HepG2 (cell line): ENCODE data around the gene EMC1. TPM values are rescaled to one million over a fixed set of nuclear protein-coding genes. Genes with fewer than 3 reads are reported as not detected.

ENCODE experiments used
- ATAC-seq: fragments of 200-7000 bp; cut with Tn5 transposase; 3 replicates; pipeline ENCODE4 v1.9.1; 2020; ENCODE audit warnings: mild to moderate bottlenecking, moderate library complexity
- BruUV-seq: library from RNA; stranded (reverse); fragments of 400-500 nt; replicated peaks from 2 replicates; lab custom pipeline; 2021; lab: Mats Ljungman, UMichigan
- CTCF ChIA-PET: fragments of 300-600 bp; formaldehyde crosslinking; extraction: SDS; loops from one replicate; lab custom pipeline; 2021; ENCODE audit warnings: low total read pairs, inconsistent platforms, low intra/inter-chr PET ratio; lab: Yijun Ruan, JAX
- POLR2A ChIA-PET: fragments of 350-600 bp; sonication (Branson Sonifier 250); formaldehyde crosslinking; loops from one replicate; lab custom pipeline; 2020; ENCODE audit warnings: antibody characterized with exemption, inconsistent platforms; lab: Yijun Ruan, JAX
- DNase-seq: peaks from one replicate; pipeline ENCODE4 v3.0.0-alpha.2; 2015; ENCODE audit warnings: low spot score
- FAIRE-seq: peaks from 3 replicates; lab custom pipeline; 2011; peaks lifted over from hg19 to GRCh38; lab: Jason Lieb, UNC
- H2AFZ ChIP-seq: one replicate; pipeline ENCODE4 v1.6.1; 2011; ENCODE audit warnings: low read length, inconsistent platforms
- H3K27ac ChIP-seq: fragments of 300-600 bp; 3 replicates; pipeline ENCODE4 v1.8.0; 2011; ENCODE audit warnings: mixed run types, mild to moderate bottlenecking, mixed read lengths, low read length, inconsistent platforms; ENCODE audit not compliant: insufficient read depth; ENCODE audit errors: extremely low read length
- H3K27me3 ChIP-seq, 2 experiments: fragments of 200-600 bp in 1 of 2; 2 replicates in 1 of 2; 3 replicates in 1 of 2; pipeline versions ENCODE4 v1.6.0 to v1.8.0; 2011; ENCODE audit warnings: low read length in 2 of 2, mild to moderate bottlenecking in 2 of 2, moderate library complexity in 2 of 2, inconsistent platforms in 1 of 2; ENCODE audit not compliant: insufficient read depth in 2 of 2, control insufficient read depth in 1 of 2
- H3K36me3 ChIP-seq, 2 experiments: fragments of 200-600 bp in 1 of 2; replicated peaks in 1 of 2; 2 replicates in 1 of 2; 3 replicates in 1 of 2; pipeline versions ENCODE4 v1.5.1 to v1.8.0; 2011; ENCODE audit warnings: low read length in 2 of 2, inconsistent platforms in 1 of 2; ENCODE audit not compliant: insufficient read depth in 2 of 2, control insufficient read depth in 1 of 2
- H3K4me1 ChIP-seq: 2 replicates; pipeline ENCODE4 v1.5.1; 2012; ENCODE audit warnings: low read length, inconsistent platforms; ENCODE audit not compliant: insufficient read depth
- H3K4me2 ChIP-seq: 2 replicates; pipeline ENCODE4 v1.6.0; 2011; ENCODE audit warnings: low read depth, low read length, inconsistent platforms
- H3K4me3 ChIP-seq, 3 experiments: fragments of 200-600 bp in 1 of 3; sonication (generic), shearing (Covaris generic) in 1 of 3; replicated peaks in 1 of 3; 2 replicates each; pipeline ENCODE4 v1.5.1; 2011 to 2016; ENCODE audit warnings: low read length in 3 of 3, inconsistent platforms in 2 of 3, low read depth in 2 of 3, mild to moderate bottlenecking in 2 of 3, control low read depth in 1 of 3, mixed read lengths in 1 of 3; ENCODE audit not compliant: insufficient read depth in 1 of 3
- H3K79me2 ChIP-seq: one replicate; pipeline ENCODE4 v1.6.1; 2011; ENCODE audit warnings: low read length, inconsistent platforms; ENCODE audit not compliant: insufficient read depth
- H3K9ac ChIP-seq: 2 replicates; pipeline ENCODE4 v1.6.0; 2011; ENCODE audit warnings: mild to moderate bottlenecking, low read depth, low read length, inconsistent platforms; ENCODE audit not compliant: insufficient read depth
- H3K9me3 ChIP-seq: 2 replicates; pipeline ENCODE4 v1.5.1; 2012; ENCODE audit warnings: mild to moderate bottlenecking, low read length
- H4K20me1 ChIP-seq: 2 replicates; pipeline ENCODE4 v1.6.0; 2011; ENCODE audit warnings: inconsistent platforms, mild to moderate bottlenecking, low read length, moderate library complexity; ENCODE audit not compliant: insufficient read depth
- NFE2 ChIP-seq: sonication (generic); formaldehyde crosslinking; IDR thresholded peaks from 2 replicates; pipeline ENCODE4 v1.4.0; 2020; ENCODE audit warnings: missing genetic modification reagents
- NR2F2 ChIP-seq: IDR thresholded peaks from 2 replicates; pipeline ENCODE4 v1.6.1; 2012; ENCODE audit warnings: low read depth, inconsistent platforms, borderline replicate concordance
- PAXIP1 ChIP-seq: sonication (generic); formaldehyde crosslinking; conservative IDR thresholded peaks from 2 replicates; pipeline ENCODE4 v1.4.0; 2020; ENCODE audit warnings: mild to moderate bottlenecking, missing genetic modification reagents, moderate library complexity
- POGZ ChIP-seq: sonication (generic); formaldehyde crosslinking; IDR thresholded peaks from 2 replicates; pipeline ENCODE4 v1.4.0; 2020; ENCODE audit warnings: mild to moderate bottlenecking, missing genetic modification reagents
- PRDM10 ChIP-seq: sonication (generic); formaldehyde crosslinking; IDR thresholded peaks from 2 replicates; pipeline ENCODE4 v1.4.0; 2020; ENCODE audit warnings: low read depth, missing genetic modification reagents
- in situ Hi-C: cut with HindIII; loops from 2 replicates; pipeline ENCODE4 v1.10.0; 2017; ENCODE audit warnings: low pct_unique_long_range_greater_than_20kb; ENCODE audit not compliant: extremely low pct_ligation_motif_present
- intact Hi-C: fragments of 100-400 bp; cut with micrococcal nuclease; formaldehyde crosslinking; loops from one replicate; pipeline ENCODE4 v1.10.0; 2022; ENCODE audit not compliant: unreplicated experiment
- polyA plus RNA-seq, 8 experiments: library from polyadenylated mRNA; depleted of rRNA in 3 of 8; stranded (reverse) in 7 of 8; unstranded in 1 of 8; fragments of >200 nt; fragmentation: Illumina TruSeq in 4 of 8; extraction: Trizol in 4 of 8; gene quantifications; 2 replicates each; pipeline versions ENCODE4 v1.2.1 to v1.2.3, GENCODE V29; 2011 to 2016; ENCODE audit warnings: low read depth in 4 of 8, missing spikeins in 1 of 8, mixed read lengths in 1 of 8; ENCODE audit not compliant: insufficient read depth in 1 of 8
- total RNA-seq, 5 experiments: library from RNA; depleted of rRNA; stranded (reverse); fragments of >200 nt; fragmentation: Illumina TruSeq; extraction: Trizol; gene quantifications; 2 replicates each; pipeline ENCODE4 v1.2.3, GENCODE V29; 2016; ENCODE audit warnings: low read depth in 1 of 5

The EMC1 gene
- total and polyA plus RNA-seq, 2 of the 13 experiments (the other 11 are each of a cell fraction or from before 2014, with no cell fraction given): 38.0 to 61.3 TPM

GRCh38 chr1:19254416-19254815, 3.1 kb upstream of the EMC1 start:
- Histone ChIP-seq H3K79me2 (peaks cover 59% of the 10 kb centered on the region), H3K27ac (no peak overlapping the region), H4K20me1 (peaks cover 4% of the 10 kb centered on the region), H3K4me3 (no peak overlapping the region), H3K9ac (no peak overlapping the region), H3K4me2 (no peak overlapping the region), H2AFZ (no peak overlapping the region), H3K9me3 (no peaks in the 10 kb centered on the region), H3K4me1 (peaks cover 34% of the 10 kb centered on the region), H3K27me3 (no peaks in the 10 kb centered on the region; a peak in 1 of 5 replicates), H3K36me3 (peaks cover 25 to 49% of the 10 kb centered on the region in 2 experiments)
- ATAC-seq (no peak), FAIRE-seq (no peak), DNase-seq (no peak)
- intact Hi-C loops (no loop called here), in situ Hi-C loops (no loop called here)
- POLR2A ChIA-PET: interaction anchor here (1.4 kb wide), 1 partner anchor 58 kb away, joined by 5 read pairs; the partner anchor contains the start of genes AKR7A2 and SLC66A1
- no TSS peak for BruUV-seq
- CTCF ChIA-PET: no interaction called here
- TF ChIP-seq POGZ (CRISPR knock-in tag) (no peak), NR2F2 (no peak), NFE2 (no peak), PAXIP1 (no peak), PRDM10 (no peak)
